ENCODE data around the gene LCN15.

Gene LCN15

DNA sequence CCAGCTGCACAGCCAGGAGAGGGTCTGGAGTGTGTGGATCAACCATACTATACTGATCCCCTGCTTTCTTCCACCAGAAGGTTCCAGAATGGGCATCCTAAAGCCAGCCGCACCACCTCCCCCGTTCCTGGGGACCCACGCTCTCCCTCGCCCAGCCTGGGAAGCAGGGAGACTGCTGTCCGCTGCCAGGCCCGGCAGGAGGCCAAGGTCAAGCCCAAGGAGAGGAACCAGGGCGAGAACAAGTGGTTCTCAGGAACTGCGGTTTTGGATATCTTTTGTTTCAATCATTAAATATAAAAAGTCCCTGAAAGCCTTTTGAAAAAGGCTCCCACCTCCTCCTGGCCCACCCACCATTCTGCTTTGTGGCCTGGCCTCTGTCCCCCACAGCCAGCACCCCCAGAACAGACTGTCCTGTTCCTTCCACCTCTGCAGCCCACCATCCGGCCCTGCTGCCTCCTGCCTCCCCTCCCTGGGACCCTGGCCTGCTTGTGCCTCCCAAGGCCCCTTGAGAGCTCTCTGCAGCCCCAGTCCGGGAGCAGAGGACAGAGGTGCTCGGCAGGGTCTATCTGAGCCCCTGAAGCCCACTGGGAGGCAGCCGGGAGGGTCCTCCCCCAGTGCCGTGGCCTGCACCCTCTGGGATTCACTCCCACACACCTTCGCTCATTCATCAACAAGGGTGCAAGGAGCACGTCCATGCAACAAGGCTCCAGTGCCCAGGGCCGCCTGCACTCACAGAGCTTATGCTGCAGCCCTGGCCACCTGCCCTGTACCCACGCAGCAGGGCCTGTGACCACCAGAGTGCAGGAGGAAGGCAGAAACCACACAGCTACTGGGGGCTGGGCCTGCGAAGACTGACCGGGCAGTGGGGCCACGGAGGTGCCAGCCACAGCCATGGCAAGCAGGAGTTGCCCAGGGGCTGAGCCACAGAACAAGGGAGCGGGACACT, 15.4 kb downstream of the LCN15 start:
- H3K9me3 ChIP-seq (ENCODE audit: low read length) = no peaks in the 10 kb centered on the region
- H3K27ac ChIP-seq (ENCODE audit: low read depth, low read length) = no peak overlapping the region
- H3K4me3 ChIP-seq (ENCODE audit: low read depth in 1 of 2, low read length in 2 of 2) = no peak overlapping the region
- H3K27me3 ChIP-seq (ENCODE audit: control insufficient read depth in 1 of 2, insufficient read depth in 2 of 2, low read length in 2 of 2) = peaks cover 0 to 9% of the 10 kb centered on the region in 2 donors
- no peaks in the 10 kb centered on the region for H3K36me3 ChIP-seq (ENCODE audit: insufficient read depth, low read length)
- no peaks in the 10 kb centered on the region for H3K4me1 ChIP-seq (ENCODE audit: insufficient read depth, low read length)
- H3K9ac ChIP-seq (ENCODE audit: low read length) = no peak overlapping the region

DNA sequence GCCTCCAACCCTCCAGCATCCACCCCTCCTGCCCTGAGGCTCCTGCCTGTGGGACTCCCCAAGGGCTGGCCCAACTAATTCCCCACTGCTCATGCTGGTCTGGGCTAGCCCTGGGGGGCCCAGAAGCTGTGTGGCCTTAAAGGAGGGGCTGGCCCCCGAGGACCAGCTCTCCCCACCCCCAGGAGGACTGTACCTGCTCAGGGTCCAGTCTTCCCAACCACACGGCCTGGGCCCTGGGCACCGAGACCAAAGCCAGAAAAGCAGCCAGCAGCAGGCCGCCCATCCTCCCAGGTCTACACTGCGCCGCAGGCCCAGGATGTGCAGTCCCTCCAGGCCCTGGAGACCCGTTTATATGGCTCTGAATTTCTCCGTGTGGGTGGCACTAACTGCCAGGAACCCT, 16.1 kb downstream of the LCN15 start, which contains the start of gene LCN6:
TSS of gene LCN6 (minus strand) at position 325 of the 400 bp plus-strand sequence. CDS start at position 283, 42 bp downstream.
- no peak within 1 kb of the TSS for H3K4me3 ChIP-seq (ENCODE audit: low read depth in 1 of 2, low read length in 2 of 2)
- no peaks in the 10 kb centered on the region for H3K36me3 ChIP-seq (ENCODE audit: insufficient read depth, low read length)
- H3K9ac ChIP-seq (ENCODE audit: low read length) = no peak within 1 kb of the TSS
- H3K9me3 ChIP-seq (ENCODE audit: low read length) = no peaks in the 10 kb centered on the region
- H3K27me3 ChIP-seq (ENCODE audit: control insufficient read depth in 1 of 2, insufficient read depth in 2 of 2, low read length in 2 of 2) = peaks cover 7 to 16% of the 10 kb centered on the region in 2 donors
- H3K4me1 ChIP-seq (ENCODE audit: insufficient read depth, low read length) = no peaks in the 10 kb centered on the region
- no peak within 1 kb of the TSS for H3K27ac ChIP-seq (ENCODE audit: low read depth, low read length)

DNA sequence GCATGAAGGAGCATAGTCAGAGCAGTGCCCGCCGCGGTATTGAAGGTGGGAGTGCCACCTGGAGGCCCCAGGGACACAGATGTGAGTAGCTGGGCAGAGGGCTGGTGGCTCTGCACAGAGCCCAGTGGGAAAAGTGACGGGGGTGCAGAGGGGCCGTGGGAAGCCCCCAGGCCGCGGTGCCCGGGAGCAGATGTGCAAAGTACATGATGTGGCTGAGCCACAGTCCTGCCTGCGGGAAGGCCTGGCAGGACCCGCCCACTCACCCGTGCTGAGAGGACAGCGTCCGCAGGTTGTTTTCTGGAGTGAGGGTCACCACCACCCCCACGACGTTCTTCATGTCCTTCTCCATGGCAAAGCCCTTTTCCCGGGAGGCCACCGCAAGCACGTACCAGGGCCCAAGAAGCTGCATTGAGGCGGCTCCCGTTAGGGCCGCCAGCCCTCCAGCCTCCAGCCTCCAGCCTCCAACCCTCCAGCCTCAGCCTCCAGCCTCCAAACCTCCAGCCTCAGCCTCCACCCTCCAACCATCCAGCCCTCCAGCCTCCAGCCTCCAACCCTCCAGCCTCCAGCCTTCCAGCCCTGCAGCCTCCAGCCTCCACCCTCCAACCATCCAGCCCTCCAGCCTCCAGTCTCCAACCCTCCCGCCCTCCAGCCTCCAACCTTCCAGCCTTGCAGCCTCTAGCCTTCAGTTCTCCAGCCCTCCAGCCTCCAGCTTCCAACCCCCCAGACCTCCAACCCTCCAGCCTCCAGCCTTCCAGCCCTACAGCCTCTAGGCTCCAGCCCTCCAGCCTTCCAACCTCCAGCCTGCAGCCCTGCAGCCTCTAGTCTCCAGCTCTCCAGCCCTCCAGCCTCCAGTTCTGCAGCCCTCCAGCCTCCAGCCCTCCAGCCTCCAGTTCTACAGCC, 16.9 kb downstream of the LCN15 start:
- H3K27ac ChIP-seq (ENCODE audit: low read depth, low read length) = no peak overlapping the region
- H3K36me3 ChIP-seq (ENCODE audit: insufficient read depth, low read length) = no peaks in the 10 kb centered on the region
- H3K4me3 ChIP-seq (ENCODE audit: low read depth in 1 of 2, low read length in 2 of 2) = no peak overlapping the region
- H3K27me3 ChIP-seq (ENCODE audit: control insufficient read depth in 1 of 2, insufficient read depth in 2 of 2, low read length in 2 of 2) = peaks cover 7 to 24% of the 10 kb centered on the region in 2 donors
- no peak overlapping the region for H3K9ac ChIP-seq (ENCODE audit: low read length)
- H3K4me1 ChIP-seq (ENCODE audit: insufficient read depth, low read length) = no peaks in the 10 kb centered on the region
- H3K9me3 ChIP-seq (ENCODE audit: low read length) = no peaks in the 10 kb centered on the region

DNA sequence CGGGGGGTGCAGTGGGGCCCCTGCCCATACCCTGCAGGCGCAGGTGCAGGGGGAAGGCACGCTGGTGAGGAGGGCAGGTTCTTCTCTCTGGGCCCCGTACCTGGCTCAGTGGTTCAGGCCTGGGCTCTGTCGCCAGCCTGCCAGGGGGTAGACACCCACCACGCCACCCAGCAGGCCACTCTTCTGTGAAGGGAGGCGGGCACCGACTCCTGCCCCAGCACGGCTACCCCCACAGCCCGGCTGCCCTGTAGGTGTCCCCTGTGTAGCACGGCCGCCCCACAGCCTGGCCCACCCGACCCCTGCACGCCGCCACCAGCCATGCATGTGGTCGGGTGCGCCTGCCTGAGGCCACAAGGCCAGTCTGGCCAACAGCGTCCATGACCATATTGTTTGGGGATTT, 17.7 kb downstream of the LCN15 start:
- H3K9ac ChIP-seq (ENCODE audit: low read length) = no peak overlapping the region
- peaks cover 10 to 32% of the 10 kb centered on the region in 2 donors for H3K27me3 ChIP-seq (ENCODE audit: control insufficient read depth in 1 of 2, insufficient read depth in 2 of 2, low read length in 2 of 2)
- H3K36me3 ChIP-seq (ENCODE audit: insufficient read depth, low read length) = no peaks in the 10 kb centered on the region
- H3K4me3 ChIP-seq (ENCODE audit: low read depth in 1 of 2, low read length in 2 of 2) = no peak overlapping the region
- H3K4me1 ChIP-seq (ENCODE audit: insufficient read depth, low read length) = no peaks in the 10 kb centered on the region
- H3K27ac ChIP-seq (ENCODE audit: low read depth, low read length) = no peak overlapping the region
- H3K9me3 ChIP-seq (ENCODE audit: low read length) = no peaks in the 10 kb centered on the region

DNA sequence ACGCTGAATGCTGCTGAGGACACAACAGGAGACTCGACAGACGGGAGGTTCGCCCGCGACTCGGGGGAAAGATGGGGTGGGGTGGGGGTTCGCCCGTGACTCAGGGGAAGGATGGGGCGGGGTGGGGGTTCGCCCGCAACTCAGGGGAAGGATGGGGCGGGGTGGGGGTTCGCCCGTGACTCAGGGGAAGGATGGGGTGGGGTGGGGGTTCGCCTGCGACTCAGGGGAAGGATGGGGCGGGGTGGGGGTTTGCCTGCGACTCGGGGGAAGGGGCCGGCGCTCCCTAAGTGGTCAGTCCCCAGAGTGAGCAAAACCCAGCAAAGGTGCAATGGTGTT, 18.2 kb downstream of the LCN15 start:
- H3K9me3 ChIP-seq (ENCODE audit: low read length) = no peaks in the 10 kb centered on the region
- H3K36me3 ChIP-seq (ENCODE audit: insufficient read depth, low read length) = no peaks in the 10 kb centered on the region
- no peak overlapping the region for H3K27ac ChIP-seq (ENCODE audit: low read depth, low read length)
- H3K27me3 ChIP-seq (ENCODE audit: control insufficient read depth in 1 of 2, insufficient read depth in 2 of 2, low read length in 2 of 2) = peaks cover 13 to 37% of the 10 kb centered on the region in 2 donors
- H3K4me1 ChIP-seq (ENCODE audit: insufficient read depth, low read length) = no peaks in the 10 kb centered on the region
- no peak overlapping the region for H3K9ac ChIP-seq (ENCODE audit: low read length)
- no peak overlapping the region for H3K4me3 ChIP-seq (ENCODE audit: low read depth in 1 of 2, low read length in 2 of 2)

DNA sequence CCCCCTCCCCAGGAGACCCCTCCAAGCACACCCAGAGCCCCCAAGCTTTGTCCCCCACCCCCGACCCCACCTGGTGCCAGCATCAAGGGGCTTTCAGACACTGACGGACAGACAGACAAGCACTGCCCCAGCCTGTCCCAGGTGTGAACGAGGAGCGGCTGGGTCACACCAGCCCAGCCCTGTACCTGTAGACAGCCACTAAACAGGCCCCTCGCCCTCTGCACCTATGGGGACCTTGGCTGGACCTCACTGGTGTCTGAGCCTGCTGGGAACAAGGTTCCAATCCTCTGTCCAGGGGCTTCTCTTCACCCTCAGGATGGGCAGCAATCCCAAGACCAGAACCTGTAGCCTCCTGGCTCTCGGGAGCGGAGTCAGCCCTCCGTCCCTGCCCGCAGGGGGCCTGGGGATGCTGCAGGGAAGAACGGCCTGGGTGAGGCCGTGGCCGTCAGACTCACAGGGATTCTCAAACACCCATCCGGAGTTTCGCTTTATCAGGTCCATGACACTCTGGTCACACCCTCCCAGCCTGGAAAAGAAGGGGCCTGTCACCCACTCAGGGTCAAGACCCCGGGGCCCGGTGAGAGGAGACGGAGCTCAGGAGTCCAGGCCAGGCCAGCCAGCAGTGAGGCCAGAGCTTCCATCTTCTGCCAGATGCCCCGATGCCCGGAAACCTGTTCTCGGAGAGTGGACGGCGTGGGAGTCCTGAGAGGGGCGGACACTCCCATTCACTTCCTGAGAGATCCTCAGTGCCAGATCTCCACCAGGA, 18.7 kb downstream of the LCN15 start:
- no peak overlapping the region for H3K4me3 ChIP-seq (ENCODE audit: low read depth in 1 of 2, low read length in 2 of 2)
- H3K27ac ChIP-seq (ENCODE audit: low read depth, low read length) = no peak overlapping the region
- no peaks in the 10 kb centered on the region for H3K36me3 ChIP-seq (ENCODE audit: insufficient read depth, low read length)
- H3K4me1 ChIP-seq (ENCODE audit: insufficient read depth, low read length) = no peaks in the 10 kb centered on the region
- peaks cover 13 to 42% of the 10 kb centered on the region in 2 donors for H3K27me3 ChIP-seq (ENCODE audit: control insufficient read depth in 1 of 2, insufficient read depth in 2 of 2, low read length in 2 of 2)
- H3K9ac ChIP-seq (ENCODE audit: low read length) = no peak overlapping the region
- H3K9me3 ChIP-seq (ENCODE audit: low read length) = no peaks in the 10 kb centered on the region

DNA sequence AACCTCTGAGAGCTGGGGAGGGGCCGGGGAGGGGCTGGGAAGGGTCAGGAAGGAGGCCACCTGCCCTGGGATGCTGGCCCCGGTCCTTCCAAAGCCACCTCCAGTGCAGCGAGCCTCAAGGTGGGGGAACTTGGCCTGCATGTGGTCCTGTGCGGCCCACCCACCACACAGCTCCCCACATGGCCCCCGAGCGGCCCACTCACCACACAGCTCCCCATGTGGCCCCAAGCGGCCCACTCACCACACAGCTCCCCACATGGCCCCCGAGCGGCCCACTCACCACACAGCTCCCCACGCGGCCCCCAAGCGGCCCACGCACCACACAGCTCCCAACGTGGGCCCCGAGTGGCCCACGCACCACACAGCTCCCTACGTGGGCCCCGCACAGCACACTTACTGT, 19.5 kb downstream of the LCN15 start:
- Histone ChIP-seq H3K36me3 (ENCODE audit: insufficient read depth, low read length) (no peaks in the 10 kb centered on the region), H3K9ac (ENCODE audit: low read length) (no peak overlapping the region), H3K9me3 (ENCODE audit: low read length) (no peaks in the 10 kb centered on the region), H3K27me3 (ENCODE audit: control insufficient read depth in 1 of 2, insufficient read depth in 2 of 2, low read length in 2 of 2) (peaks cover 13 to 46% of the 10 kb centered on the region in 2 donors), H3K4me3 (ENCODE audit: low read depth in 1 of 2, low read length in 2 of 2) (no peak overlapping the region), H3K4me1 (ENCODE audit: insufficient read depth, low read length) (no peaks in the 10 kb centered on the region), H3K27ac (ENCODE audit: low read depth, low read length) (no peak overlapping the region)

DNA sequence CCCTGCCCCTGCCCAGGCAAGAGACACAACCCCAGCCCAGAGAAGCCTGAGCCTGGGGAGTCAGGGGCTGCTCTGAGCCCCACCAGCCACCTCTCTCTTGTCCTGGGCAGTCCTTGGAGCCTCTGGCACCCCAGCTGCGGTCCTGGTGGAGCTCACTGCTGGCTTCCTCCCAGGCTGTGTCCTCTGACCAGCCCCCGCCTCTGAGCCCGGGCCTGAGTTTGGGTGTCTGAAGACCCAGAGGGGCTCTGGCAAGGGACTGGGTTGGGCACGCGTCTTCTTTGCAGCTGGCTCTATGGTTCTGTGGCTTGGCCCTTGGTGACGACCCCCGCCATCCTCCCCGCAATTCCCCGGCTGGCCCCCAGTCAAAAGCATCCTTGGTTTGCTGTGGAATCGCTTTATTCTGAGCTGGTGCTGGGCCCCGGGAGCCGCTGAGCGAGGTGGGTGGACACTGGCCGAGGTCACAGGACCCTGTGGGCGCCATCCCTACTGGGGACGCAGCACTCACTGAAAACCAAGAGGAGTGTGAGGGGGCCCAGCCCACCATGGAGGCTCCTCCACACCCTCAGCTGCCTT, 20.6 kb downstream of the LCN15 start:
- no peak overlapping the region for H3K4me3 ChIP-seq (ENCODE audit: low read depth in 1 of 2, low read length in 2 of 2)
- no peaks in the 10 kb centered on the region for H3K36me3 ChIP-seq (ENCODE audit: insufficient read depth, low read length)
- H3K27me3 ChIP-seq (ENCODE audit: control insufficient read depth in 1 of 2, insufficient read depth in 2 of 2, low read length in 2 of 2) = peaks cover 13 to 46% of the 10 kb centered on the region in 2 donors
- H3K9me3 ChIP-seq (ENCODE audit: low read length) = no peaks in the 10 kb centered on the region
- no peaks in the 10 kb centered on the region for H3K4me1 ChIP-seq (ENCODE audit: insufficient read depth, low read length)
- no peak overlapping the region for H3K9ac ChIP-seq (ENCODE audit: low read length)
- H3K27ac ChIP-seq (ENCODE audit: low read depth, low read length) = no peak overlapping the region

DNA sequence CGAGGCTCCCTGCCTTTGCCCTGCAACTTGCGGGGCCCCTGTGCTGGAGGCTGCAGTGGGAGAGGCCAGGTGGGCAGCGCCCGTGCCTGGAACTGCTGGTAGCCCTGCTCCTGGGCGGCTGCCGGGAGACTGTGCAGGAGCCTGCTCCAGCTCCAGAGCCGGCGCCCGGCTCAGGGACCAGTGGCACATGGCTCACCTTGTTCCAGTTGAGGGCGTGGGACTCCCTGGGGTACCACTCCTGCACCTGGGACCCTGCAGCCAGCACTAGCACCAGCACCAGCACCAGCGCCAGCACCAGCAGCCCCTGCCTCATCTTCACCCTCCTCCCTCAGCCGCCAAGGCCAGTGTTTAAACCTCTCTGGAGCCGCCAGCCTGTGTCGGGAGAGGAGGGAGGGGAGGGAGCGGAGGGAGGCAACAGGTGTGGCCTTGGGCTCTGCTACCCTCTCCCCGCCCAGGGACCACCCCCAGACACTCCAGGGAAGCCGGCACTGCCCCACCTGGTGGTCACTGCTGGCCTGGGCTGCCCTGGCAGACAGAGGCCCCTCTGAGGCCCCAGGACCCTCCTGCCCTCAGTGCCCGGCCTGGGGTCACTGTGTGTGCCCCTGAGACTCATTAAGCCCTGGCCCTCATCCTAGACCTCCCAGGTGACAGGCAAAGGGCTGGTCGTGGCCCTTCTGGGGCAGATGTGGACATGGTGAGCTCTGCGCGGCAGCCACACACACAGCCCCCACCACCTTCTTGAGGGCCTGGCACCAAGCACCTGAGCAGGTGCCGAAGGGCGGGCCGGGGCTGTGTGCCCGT, 21.5 kb downstream of the LCN15 start, which contains the start of gene LCN10:
TSS of gene LCN10 (minus strand) at position 350 of the 801 bp plus-strand sequence. CDS start at position 313, 37 bp downstream.
- Histone ChIP-seq H3K4me1 (ENCODE audit: insufficient read depth, low read length) (no peaks in the 10 kb centered on the region), H3K27me3 (ENCODE audit: control insufficient read depth in 1 of 2, insufficient read depth in 2 of 2, low read length in 2 of 2) (peaks cover 13 to 46% of the 10 kb centered on the region in 2 donors), H3K36me3 (ENCODE audit: insufficient read depth, low read length) (no peaks in the 10 kb centered on the region), H3K4me3 (ENCODE audit: low read depth in 1 of 2, low read length in 2 of 2) (no peak within 1 kb of the TSS), H3K9me3 (ENCODE audit: low read length) (no peaks in the 10 kb centered on the region), H3K9ac (ENCODE audit: low read length) (no peak within 1 kb of the TSS), H3K27ac (ENCODE audit: low read depth, low read length) (no peak within 1 kb of the TSS)

DNA sequence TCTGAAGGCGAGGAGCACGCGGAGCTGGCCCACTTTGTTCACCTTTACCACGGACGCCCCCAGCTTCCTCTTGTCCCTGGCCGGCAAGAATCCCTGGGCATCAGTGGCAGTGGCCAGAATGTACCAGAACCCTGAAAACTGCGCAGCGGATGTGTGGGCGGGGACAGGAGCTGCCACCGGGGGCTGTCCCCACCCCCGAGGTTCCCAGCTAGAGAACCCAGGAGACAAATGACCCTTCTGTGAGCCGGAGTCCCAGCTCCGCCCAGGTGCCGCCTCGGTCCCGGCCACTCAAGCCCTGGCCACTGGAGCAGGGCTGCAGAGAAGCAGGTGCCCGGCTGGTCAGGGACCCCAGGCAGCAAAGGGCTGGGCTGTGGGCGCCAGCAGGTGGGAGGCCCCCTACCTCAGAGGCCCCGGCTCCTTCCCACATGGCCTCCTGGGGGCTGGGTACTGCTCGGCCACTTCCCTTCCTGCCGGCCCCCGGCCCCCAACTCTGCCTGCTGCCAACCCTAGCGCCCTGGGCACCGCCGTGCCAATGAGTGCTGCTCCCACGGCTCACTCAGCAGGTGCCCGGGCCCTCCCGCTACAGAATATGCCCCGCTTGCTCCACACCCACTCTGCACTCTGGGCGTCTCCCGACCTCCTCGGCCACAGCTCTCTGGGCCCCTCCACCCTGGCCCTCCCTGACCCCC, 22.3 kb downstream of the LCN15 start:
- no peak overlapping the region for H3K4me3 ChIP-seq (ENCODE audit: low read depth in 1 of 2, low read length in 2 of 2)
- H3K9ac ChIP-seq (ENCODE audit: low read length) = no peak overlapping the region
- no peaks in the 10 kb centered on the region for H3K4me1 ChIP-seq (ENCODE audit: insufficient read depth, low read length)
- H3K27ac ChIP-seq (ENCODE audit: low read depth, low read length) = no peak overlapping the region
- H3K27me3 ChIP-seq (ENCODE audit: control insufficient read depth in 1 of 2, insufficient read depth in 2 of 2, low read length in 2 of 2) = peaks cover 13 to 46% of the 10 kb centered on the region in 2 donors
- H3K36me3 ChIP-seq (ENCODE audit: insufficient read depth, low read length) = no peaks in the 10 kb centered on the region
- no peaks in the 10 kb centered on the region for H3K9me3 ChIP-seq (ENCODE audit: low read length)
